Vagina (tissue), 2 donors: ENCODE data around the gene GSTP1.

Source experiments
- CTCF ChIP-seq, 3 experiments: fragments of 450-650 bp in 2 of 3; fragments of 200-600 bp in 1 of 3; sonication (generic) in 1 of 3; IDR thresholded peaks; one replicate each; pipeline ENCODE4 v1.5.1; 2017 to 2019; ENCODE audit warnings: antibody characterized with exemption in 3 of 3, mild to moderate bottlenecking in 2 of 3, moderate library complexity in 2 of 3
- POLR2A ChIP-seq, 2 donors: fragments of 450-650 bp; IDR thresholded peaks; one replicate each; pipeline ENCODE4 v1.6.1; 2017; ENCODE audit warnings: antibody characterized with exemption in 2 of 2, mild to moderate bottlenecking in 2 of 2, moderate library complexity in 2 of 2

- TF ChIP-seq POLR2A (IDR thresholded peaks at IDR 0.05) (no peak), CTCF (IDR thresholded peaks at IDR 0.05) (no peak)
Measured at GRCh38 chr11:67562963-67563704, 20.5 kb upstream of the GSTP1 start.
